Suprapubic skin (tissue), 4 donors: ENCODE results near the gene GABARAPL2. TPM values are rescaled to one million over a fixed set of nuclear protein-coding genes. Genes with fewer than 3 reads are reported as not detected.

Experiments
- DNase-seq, 2 donors: peaks; one replicate each; pipeline ENCODE4 v3.0.0-alpha.2; 2019; ENCODE audit warnings: low spot score in 2 of 2
- H3K27ac ChIP-seq: fragments of 200-600 bp; sonication (generic); one replicate; pipeline ENCODE4 v1.5.1; 2019
- H3K27me3 ChIP-seq: fragments of 200-600 bp; sonication (generic); one replicate; pipeline ENCODE4 v1.5.1; 2019
- H3K36me3 ChIP-seq: fragments of 200-600 bp; sonication (generic); one replicate; pipeline ENCODE4 v1.5.1; 2019
- H3K4me1 ChIP-seq: fragments of 200-600 bp; sonication (generic); one replicate; pipeline ENCODE4 v1.5.1; 2019
- H3K4me3 ChIP-seq: fragments of 200-600 bp; sonication (generic); one replicate; pipeline ENCODE4 v1.5.1; 2019; ENCODE audit warnings: mild to moderate bottlenecking
- H3K9me3 ChIP-seq: fragments of 200-600 bp; sonication (generic); one replicate; pipeline ENCODE4 v1.5.1; 2019
- EP300 ChIP-seq: sonication (generic); formaldehyde crosslinking; IDR thresholded peaks from one replicate; pipeline ENCODE4 v1.6.1; 2017; ENCODE audit warnings: antibody characterized with exemption
- POLR2A ChIP-seq, 2 donors: fragments of 450-650 bp; IDR thresholded peaks; one replicate each; pipeline ENCODE4 v1.6.1; 2017; ENCODE audit warnings: antibody characterized with exemption in 2 of 2, mild to moderate bottlenecking in 2 of 2, moderate library complexity in 2 of 2
- POLR2AphosphoS5 ChIP-seq, 3 donors: sonication (generic); formaldehyde crosslinking; IDR thresholded peaks; one replicate each; pipeline ENCODE4 v1.6.1; 2017; ENCODE audit warnings: antibody characterized with exemption in 3 of 3
- WGBS: methylation state at CpG from one replicate; pipeline ENCODE4 v1.1.5; 2018; 5-methylcytosine and 5-hydroxymethylcytosine counted together
- total RNA-seq, 4 donors: library from RNA; depleted of rRNA; stranded (reverse); fragments of >200 nt; gene quantifications; one replicate each; pipeline ENCODE4 v1.1.0, GENCODE V29; 2016
- TF ChIP-seq, protein P1 (sequence below), 2 donors: fragments of 200-600 bp in 1 of 2; fragments of 450-650 bp in 1 of 2; sonication (generic) in 1 of 2; IDR thresholded peaks; one replicate each; pipeline ENCODE4 v1.5.1; 2016 to 2019; ENCODE audit warnings: antibody characterized with exemption in 2 of 2, mild to moderate bottlenecking in 1 of 2, moderate library complexity in 1 of 2

The GABARAPL2 gene
- total RNA-seq, 4 donors from 2014 or later = 76.2 to 135 (median 99.6) TPM

DNA sequence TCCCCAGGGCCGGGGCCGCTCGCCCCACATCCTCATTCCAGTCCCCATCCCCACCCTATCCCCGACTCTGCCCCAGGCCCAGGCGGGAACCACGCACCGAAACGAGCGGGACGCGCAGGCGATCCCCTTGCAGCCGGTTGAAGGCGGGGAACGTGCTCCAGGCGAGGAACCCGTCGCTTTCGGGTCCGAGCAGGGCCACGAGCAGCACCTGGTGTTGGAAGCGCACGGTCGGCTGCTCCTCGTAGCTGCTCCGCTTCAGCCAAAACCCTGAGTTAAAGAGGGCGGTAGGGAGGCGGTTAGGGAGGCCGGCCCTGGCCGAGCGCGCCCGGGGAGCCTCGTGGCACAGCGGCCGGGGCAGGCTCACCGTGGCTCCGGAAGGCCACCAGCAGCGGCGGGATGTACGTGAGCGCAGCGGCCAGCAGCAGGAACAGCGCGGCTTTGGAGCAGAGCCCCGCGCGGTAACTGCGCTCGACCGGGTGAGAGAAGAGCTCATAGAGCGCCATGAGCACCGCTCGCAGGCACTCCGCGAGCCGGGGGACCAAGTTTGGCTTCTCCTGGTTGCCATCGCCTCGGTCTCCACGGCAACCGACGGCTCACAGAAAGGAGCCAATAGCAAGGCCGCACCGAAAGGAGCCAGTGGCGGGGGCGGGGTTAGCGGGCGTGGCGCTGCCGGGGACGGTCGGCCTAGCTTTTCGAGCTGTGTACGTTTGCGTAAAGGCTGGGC is 10.3 kb upstream of the GABARAPL2 start, which contains the start of gene TMEM231:
TMEM231 (minus strand) TSS at position 546 of the 724 bp plus-strand sequence; CDS start at position 503, 43 bp downstream.
- Histone ChIP-seq H3K4me1 (peaks cover 24% of the 10 kb centered on the region), H3K4me3 (peak within 1 kb of the TSS; percentile 68), H3K36me3 (no peaks in the 10 kb centered on the region), H3K27me3 (no peaks in the 10 kb centered on the region), H3K27ac (peak within 1 kb of the TSS; percentile 73), H3K9me3 (no peaks in the 10 kb centered on the region)
- peak; percentile 98 to 99 for DNase-seq
- 0% methylated on average over 45 of the region's 75 CpGs for WGBS
- TF ChIP-seq POLR2AphosphoS5 (IDR thresholded peaks at IDR 0.05) (no peak), POLR2A (IDR thresholded peaks at IDR 0.05) (no peak)
- TF ChIP-seq, protein P1, sequence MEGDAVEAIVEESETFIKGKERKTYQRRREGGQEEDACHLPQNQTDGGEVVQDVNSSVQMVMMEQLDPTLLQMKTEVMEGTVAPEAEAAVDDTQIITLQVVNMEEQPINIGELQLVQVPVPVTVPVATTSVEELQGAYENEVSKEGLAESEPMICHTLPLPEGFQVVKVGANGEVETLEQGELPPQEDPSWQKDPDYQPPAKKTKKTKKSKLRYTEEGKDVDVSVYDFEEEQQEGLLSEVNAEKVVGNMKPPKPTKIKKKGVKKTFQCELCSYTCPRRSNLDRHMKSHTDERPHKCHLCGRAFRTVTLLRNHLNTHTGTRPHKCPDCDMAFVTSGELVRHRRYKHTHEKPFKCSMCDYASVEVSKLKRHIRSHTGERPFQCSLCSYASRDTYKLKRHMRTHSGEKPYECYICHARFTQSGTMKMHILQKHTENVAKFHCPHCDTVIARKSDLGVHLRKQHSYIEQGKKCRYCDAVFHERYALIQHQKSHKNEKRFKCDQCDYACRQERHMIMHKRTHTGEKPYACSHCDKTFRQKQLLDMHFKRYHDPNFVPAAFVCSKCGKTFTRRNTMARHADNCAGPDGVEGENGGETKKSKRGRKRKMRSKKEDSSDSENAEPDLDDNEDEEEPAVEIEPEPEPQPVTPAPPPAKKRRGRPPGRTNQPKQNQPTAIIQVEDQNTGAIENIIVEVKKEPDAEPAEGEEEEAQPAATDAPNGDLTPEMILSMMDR (IDR thresholded peaks at IDR 0.05) = no peak

DNA sequence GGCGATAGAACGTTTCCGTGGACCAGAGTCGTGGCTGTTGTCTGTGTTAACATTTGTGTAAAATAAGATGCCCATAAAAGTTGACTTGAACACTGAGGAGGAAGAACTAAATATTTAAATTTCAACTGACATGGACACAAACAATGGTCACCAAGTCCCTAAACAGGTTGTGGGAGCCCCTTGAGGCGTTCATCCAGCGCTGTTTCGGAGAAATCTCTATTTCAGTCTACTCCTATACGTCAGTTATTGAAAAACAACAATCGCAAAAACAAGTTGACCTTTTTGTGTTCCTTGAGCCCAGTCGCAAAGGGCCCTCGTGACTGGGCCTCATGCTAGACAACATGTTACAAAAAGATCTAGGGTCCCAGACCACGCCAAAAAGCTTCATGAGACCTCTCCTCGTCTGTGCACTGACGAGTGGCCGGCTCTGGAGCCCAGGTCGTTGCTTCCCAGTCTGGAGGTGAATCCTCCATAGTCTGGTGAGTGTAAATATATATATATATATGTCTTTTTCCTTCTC is 9.7 kb upstream of the GABARAPL2 start:
- Histone ChIP-seq H3K27ac (peak overlapping the region; percentile 73), H3K9me3 (no peaks in the 10 kb centered on the region), H3K4me1 (peaks cover 24% of the 10 kb centered on the region), H3K36me3 (no peaks in the 10 kb centered on the region), H3K4me3 (peak overlapping the region; percentile 68), H3K27me3 (no peaks in the 10 kb centered on the region)
- TF ChIP-seq, protein P1 (IDR thresholded peaks at IDR 0.05) = no peak
- TF ChIP-seq EP300 (no peak), POLR2AphosphoS5 (IDR thresholded peaks at IDR 0.05) (no peak), POLR2A (IDR thresholded peaks at IDR 0.05) (no peak)
- no peak for DNase-seq
- 52% methylated on average over 16 of the region's 16 CpGs for WGBS

DNA sequence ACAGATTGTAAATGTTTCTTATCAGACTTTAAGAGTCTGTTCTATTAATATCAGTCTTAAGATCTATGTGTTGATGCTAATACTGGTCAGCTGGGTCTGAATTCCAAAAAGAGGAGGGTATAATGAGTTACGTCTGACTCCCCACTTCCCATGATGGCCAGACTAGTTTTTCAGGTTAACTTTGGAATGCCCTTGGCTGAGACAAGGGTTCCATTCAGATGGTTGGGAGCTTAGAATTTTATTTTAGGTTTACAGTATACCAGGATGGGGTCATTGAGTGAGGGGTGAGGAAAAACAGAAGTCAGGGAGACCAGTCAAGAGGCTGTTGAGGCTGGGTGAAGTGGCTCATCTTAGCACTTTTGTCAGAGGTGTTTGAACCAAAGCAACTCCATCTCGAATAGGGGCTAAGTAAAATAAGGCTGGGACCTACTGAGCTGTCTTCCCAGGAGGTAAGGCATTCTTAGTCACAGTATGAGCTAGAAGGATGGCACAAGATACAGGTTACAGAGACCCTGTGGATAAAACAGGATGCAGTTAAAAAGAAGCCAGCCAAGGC is 7.3 kb upstream of the GABARAPL2 start:
- no peaks in the 10 kb centered on the region for H3K9me3 ChIP-seq
- 75% methylated on average over 2 of the region's 2 CpGs for WGBS
- H3K36me3 ChIP-seq = no peaks in the 10 kb centered on the region
- H3K4me3 ChIP-seq = no peak overlapping the region
- DNase-seq = no peak
- no peaks in the 10 kb centered on the region for H3K27me3 ChIP-seq
- H3K27ac ChIP-seq = no peak overlapping the region
- no peak for TF ChIP-seq POLR2AphosphoS5 (IDR thresholded peaks at IDR 0.05)
- TF ChIP-seq POLR2A (IDR thresholded peaks at IDR 0.05) = no peak
- TF ChIP-seq, protein P1 (IDR thresholded peaks at IDR 0.05) = no peak
- TF ChIP-seq EP300 = no peak
- H3K4me1 ChIP-seq = peaks cover 24% of the 10 kb centered on the region

DNA sequence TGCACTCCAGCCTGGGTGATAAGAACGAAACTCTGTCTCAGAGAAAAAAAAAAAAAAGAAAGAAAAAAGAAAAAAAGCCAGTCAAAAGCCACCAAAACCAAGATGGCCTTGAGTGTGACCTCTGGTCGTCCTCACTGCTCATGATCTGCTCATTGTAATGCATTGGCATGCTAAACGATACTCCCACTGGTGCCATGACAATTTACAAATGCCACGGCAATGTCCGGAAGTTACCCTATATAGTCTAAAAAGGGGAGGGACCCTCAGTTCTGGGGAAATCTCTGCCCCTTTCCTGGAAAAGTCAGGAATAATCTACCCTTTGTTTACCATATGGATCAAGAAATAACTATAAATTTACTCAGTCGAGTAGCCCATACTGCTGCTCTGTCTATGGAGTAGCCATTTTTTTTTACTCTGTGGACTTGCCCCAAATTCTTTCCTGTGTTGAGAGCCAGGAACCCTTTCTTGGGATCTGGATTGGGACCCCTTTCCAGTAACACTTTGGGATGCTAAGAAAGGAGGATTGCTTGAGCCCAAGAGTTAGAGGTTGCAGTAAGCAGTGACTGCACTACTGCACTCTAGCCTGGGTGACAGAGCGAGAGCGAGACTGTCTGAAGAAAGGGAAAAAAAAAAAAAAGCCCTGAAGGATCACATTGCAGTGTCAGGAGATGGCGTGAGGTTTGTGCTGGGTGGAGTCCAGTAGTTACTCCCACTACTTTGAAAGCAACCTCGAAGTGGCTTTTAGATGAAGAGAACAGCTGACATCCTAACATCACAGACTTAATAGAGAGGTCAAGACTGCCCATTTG is 6.4 kb upstream of the GABARAPL2 start:
- WGBS = 51% methylated on average over 10 of the region's 10 CpGs
- no peak for DNase-seq
- TF ChIP-seq POLR2AphosphoS5 (IDR thresholded peaks at IDR 0.05) (no peak), EP300 (no peak), POLR2A (IDR thresholded peaks at IDR 0.05) (no peak)
- TF ChIP-seq, protein P1 (IDR thresholded peaks at IDR 0.05) = no peak
- Histone ChIP-seq H3K9me3 (no peaks in the 10 kb centered on the region), H3K27me3 (no peaks in the 10 kb centered on the region), H3K27ac (no peak overlapping the region), H3K4me3 (no peak overlapping the region), H3K36me3 (no peaks in the 10 kb centered on the region), H3K4me1 (peaks cover 21% of the 10 kb centered on the region)
